Lower leg skin (tissue), 4 donors: Measurements from ENCODE around the gene DRC7. TPM values are rescaled to one million over a fixed set of nuclear protein-coding genes. Genes with fewer than 3 reads are reported as not detected.
A peak's percentile ranks its signal among the peaks of the same experiment; 100 is the strongest.

Source experiments
- DNase-seq, 2 donors: peaks; one replicate each; pipeline ENCODE4 v3.0.0-alpha.2; 2019; ENCODE audit warnings: low spot score in 2 of 2
- H3K4me3 ChIP-seq: fragments of 200-600 bp; sonication (generic); 2 replicates; pipeline ENCODE4 v1.5.1; 2017; ENCODE audit warnings: mild to moderate bottlenecking, low read depth; ENCODE audit not compliant: poor library complexity, severe bottlenecking
- CTCF ChIP-seq, 3 donors: fragments of 450-650 bp; IDR thresholded peaks; one replicate each; pipeline ENCODE4 v1.5.1; 2016; ENCODE audit warnings: antibody characterized with exemption in 3 of 3, mild to moderate bottlenecking in 3 of 3, moderate library complexity in 2 of 3
- POLR2A ChIP-seq, 2 donors: fragments of 450-650 bp; IDR thresholded peaks; one replicate each; pipeline ENCODE4 v1.6.1; 2016 to 2017; ENCODE audit warnings: antibody characterized with exemption in 2 of 2, mild to moderate bottlenecking in 1 of 2, moderate library complexity in 1 of 2
- WGBS, 2 donors: methylation state at CpG; one replicate each; pipeline ENCODE4 v1.1.5; 2018; 5-methylcytosine and 5-hydroxymethylcytosine counted together
- intact Hi-C: fragments of 100-400 bp; cut with DNase I; formaldehyde crosslinking; loops from one replicate; pipeline ENCODE4 v1.15.0; 2023; ENCODE audit warnings: low total_unique reads
- total RNA-seq, 4 donors: library from RNA; depleted of rRNA; stranded (reverse); fragments of >200 nt; gene quantifications; one replicate each; pipeline ENCODE4 v1.1.0, GENCODE V29; 2016

DRC7 gene
- total RNA-seq, 4 donors from 2014 or later: not detected

GRCh38 chr16:57682809-57683635, 11.6 kb upstream of the DRC7 start:
- H3K4me3 ChIP-seq: no peak overlapping the region
- no peak for TF ChIP-seq CTCF (IDR thresholded peaks at IDR 0.05)
- no peak for TF ChIP-seq POLR2A (IDR thresholded peaks at IDR 0.05)
- WGBS, 2 donors: 84 to 88% methylated on average over 11 of the region's 11 CpGs
- no peak for DNase-seq
- intact Hi-C loops: no loop called here

- peak in 1 of 2 donors; percentile 73 for DNase-seq
Measured at GRCh38 chr16:57683636-57684545, 10.7 kb upstream of the DRC7 start.

GRCh38 chr16:57684626-57685358, 9.8 kb upstream of the DRC7 start:
- intact Hi-C loops: no loop called here
- TF ChIP-seq CTCF (IDR thresholded peaks at IDR 0.05) (no peak), POLR2A (IDR thresholded peaks at IDR 0.05) (no peak)
- H3K4me3 ChIP-seq: no peak overlapping the region
- DNase-seq: peak in 1 of 2 donors; percentile 79
- 97 to 98% methylated on average over 8 of the region's 8 CpGs for WGBS, 2 donors

More at GRCh38 chr16:57683636-57684545, 10.7 kb upstream of the DRC7 start:
- 85 to 86% methylated on average over 17 of the region's 18 CpGs for WGBS, 2 donors
- intact Hi-C loops: no loop called here
- no peak overlapping the region for H3K4me3 ChIP-seq
- TF ChIP-seq CTCF (IDR thresholded peaks at IDR 0.05): no peak
- TF ChIP-seq POLR2A (IDR thresholded peaks at IDR 0.05): no peak

- peak in 1 of 2 donors; percentile 76 for DNase-seq
- 85 to 88% methylated on average over 11 of the region's 11 CpGs for WGBS, 2 donors
- TF ChIP-seq CTCF (IDR thresholded peaks at IDR 0.05) (no peak), POLR2A (IDR thresholded peaks at IDR 0.05) (no peak)
- intact Hi-C loops: no loop called here
- no peak overlapping the region for H3K4me3 ChIP-seq
Measured at GRCh38 chr16:57685633-57686032, 9.0 kb upstream of the DRC7 start.

- 80 to 84% methylated on average over 4 of the region's 4 CpGs for WGBS, 2 donors
- no peak overlapping the region for H3K4me3 ChIP-seq
- TF ChIP-seq POLR2A (IDR thresholded peaks at IDR 0.05) (no peak), CTCF (IDR thresholded peaks at IDR 0.05) (no peak)
- intact Hi-C loops: no loop called here
- DNase-seq: no peak
Measured at GRCh38 chr16:57686577-57686976, 8.0 kb upstream of the DRC7 start.
